H1 (cell line): ENCODE results near the gene S100A6. TPM values are rescaled to one million over a fixed set of nuclear protein-coding genes. Genes with fewer than 3 reads are reported as not detected.

Experiments used
- CTCF ChIA-PET: fragments of 300-600 bp; sonication (Branson Sonifier 250); formaldehyde crosslinking; loops from one replicate; lab custom pipeline; 2021; ENCODE audit not compliant: partially characterized antibody; lab: Charles Lee
- POLR2A ChIA-PET: fragments of 300-600 bp; sonication (Branson Sonifier 250); formaldehyde crosslinking; loops from one replicate; lab custom pipeline; 2021; ENCODE audit warnings: inconsistent platforms; ENCODE audit not compliant: partially characterized antibody; lab: Charles Lee
- DNase-seq, 2 experiments: peaks; one replicate each; pipeline versions ENCODE4 v3.0.0 to v3.0.0-alpha.2; 2010 to 2022; ENCODE audit warnings: low spot score in 2 of 2, low read depth in 1 of 2, mixed read lengths in 1 of 2
- FAIRE-seq: peaks from 2 replicates; lab custom pipeline; 2011; peaks lifted over from hg19 to GRCh38; lab: Jason Lieb, UNC
- H2AFZ ChIP-seq: 2 replicates; pipeline ENCODE4 v1.8.1; 2012; ENCODE audit warnings: low read length, inconsistent platforms
- H2AK5ac ChIP-seq: 2 replicates; pipeline ENCODE4 v1.6.1; 2013; ENCODE audit warnings: low read depth, low read length
- H2BK120ac ChIP-seq: replicated peaks from 2 replicates; pipeline ENCODE3; 2013; ENCODE audit warnings: low read depth, low read length, inconsistent platforms
- H2BK12ac ChIP-seq: 2 replicates; pipeline ENCODE4 v1.6.1; 2013; ENCODE audit warnings: low read depth, low read length
- H2BK15ac ChIP-seq: 2 replicates; pipeline ENCODE4 v1.6.1; 2013; ENCODE audit warnings: low read length
- H2BK20ac ChIP-seq: 2 replicates; pipeline ENCODE4 v1.6.1; 2013; ENCODE audit warnings: low read length
- H2BK5ac ChIP-seq: 2 replicates; pipeline ENCODE4 v1.6.1; 2013; ENCODE audit warnings: low read depth, low read length
- H3K14ac ChIP-seq: 2 replicates; pipeline ENCODE4 v1.6.1; 2013; ENCODE audit warnings: inconsistent platforms; ENCODE audit not compliant: insufficient read length
- H3K18ac ChIP-seq: 2 replicates; pipeline ENCODE4 v1.6.1; 2013; ENCODE audit warnings: low read length; ENCODE audit errors: extremely low read depth
- H3K23ac ChIP-seq: 2 replicates; pipeline ENCODE4 v1.6.1; 2013; ENCODE audit warnings: inconsistent platforms; ENCODE audit not compliant: insufficient read length
- H3K23me2 ChIP-seq: 2 replicates; pipeline ENCODE4 v1.6.1; 2013; ENCODE audit warnings: low read depth, low read length
- H3K27ac ChIP-seq: 2 replicates; pipeline ENCODE4 v1.6.1; 2011; ENCODE audit warnings: low read depth, low read length, inconsistent platforms
- H3K27me3 ChIP-seq, 4 experiments: replicated peaks in 1 of 4; 1 replicate in 1 of 4; 2 replicates in 3 of 4; pipeline versions ENCODE4 v1.6.1 to v1.8.1; 2011 to 2013; ENCODE audit warnings: low read length in 3 of 4, mild to moderate bottlenecking in 3 of 4, inconsistent platforms in 2 of 4, mixed read lengths in 2 of 4, moderate library complexity in 1 of 4; ENCODE audit not compliant: control insufficient read depth in 3 of 4, insufficient read depth in 3 of 4; ENCODE audit errors: extremely low read depth in 1 of 4
- H3K36me3 ChIP-seq, 4 experiments: 2 replicates each; pipeline versions ENCODE4 v1.6.1 to v1.8.1; 2011 to 2013; ENCODE audit warnings: mild to moderate bottlenecking in 4 of 4, low read length in 3 of 4, moderate library complexity in 2 of 4, control low read depth in 1 of 4, inconsistent platforms in 1 of 4; ENCODE audit not compliant: insufficient read depth in 4 of 4, control insufficient read depth in 2 of 4
- H3K4ac ChIP-seq: replicated peaks from 2 replicates; pipeline ENCODE3; 2013; ENCODE audit warnings: low read length, low read depth, mixed read lengths, inconsistent platforms; ENCODE audit not compliant: insufficient read length
- H3K4me1 ChIP-seq, 4 experiments: replicated peaks in 1 of 4; 1 replicate in 1 of 4; 2 replicates in 3 of 4; pipeline versions ENCODE4 v1.6.1 to v1.8.1; 2011 to 2013; ENCODE audit warnings: low read length in 3 of 4, inconsistent platforms in 2 of 4, mixed read lengths in 1 of 4; ENCODE audit not compliant: insufficient read depth in 4 of 4, control insufficient read depth in 3 of 4
- H3K4me2 ChIP-seq, 2 experiments: 2 replicates each; pipeline versions ENCODE4 v1.6.1 to v1.8.1; 2011 to 2013; ENCODE audit warnings: low read depth in 2 of 2, low read length in 2 of 2, control low read depth in 1 of 2, inconsistent platforms in 1 of 2, mild to moderate bottlenecking in 1 of 2; ENCODE audit not compliant: insufficient read depth in 1 of 2
- H3K4me3 ChIP-seq, 4 experiments: fragments of 200-600, 300-600 bp in 1 of 4; sonication (generic), shearing (Covaris generic), sonication (Bioruptor Twin) in 1 of 4; 2 replicates each; pipeline versions ENCODE4 v1.5.1 to v1.8.1; 2011 to 2016; ENCODE audit warnings: low read length in 4 of 4, low read depth in 3 of 4, control low read depth in 2 of 4, inconsistent platforms in 2 of 4, mild to moderate bottlenecking in 2 of 4, mixed read lengths in 1 of 4, moderate library complexity in 1 of 4; ENCODE audit not compliant: insufficient read depth in 2 of 4; ENCODE audit errors: extremely low read depth in 1 of 4
- H3K56ac ChIP-seq: replicated peaks from 2 replicates; pipeline ENCODE3; 2013; ENCODE audit warnings: low read depth, mild to moderate bottlenecking, mixed read lengths, low read length, inconsistent platforms; ENCODE audit not compliant: insufficient read length
- H3K79me1 ChIP-seq: 2 replicates; pipeline ENCODE4 v1.6.1; 2013; ENCODE audit warnings: low read depth, low read length, control low read depth
- H3K79me2 ChIP-seq, 2 experiments: 2 replicates each; pipeline versions ENCODE4 v1.6.1 to v1.8.1; 2012 to 2013; ENCODE audit warnings: low read length in 2 of 2, mild to moderate bottlenecking in 2 of 2, inconsistent platforms in 1 of 2; ENCODE audit not compliant: insufficient read depth in 2 of 2, control insufficient read depth in 1 of 2
- H3K9ac ChIP-seq, 4 experiments: replicated peaks in 1 of 4; 1 replicate in 1 of 4; 2 replicates in 3 of 4; pipeline versions ENCODE4 v1.6.1 to v1.8.1; 2011 to 2013; ENCODE audit warnings: low read depth in 3 of 4, low read length in 3 of 4, control low read depth in 2 of 4, mild to moderate bottlenecking in 2 of 4, moderate library complexity in 2 of 4, inconsistent platforms in 1 of 4; ENCODE audit errors: extremely low read depth in 1 of 4
- H3K9me3 ChIP-seq, 2 experiments: 2 replicates each; pipeline versions ENCODE4 v1.6.1 to v1.8.1; 2012 to 2013; ENCODE audit warnings: mild to moderate bottlenecking in 2 of 2, moderate library complexity in 2 of 2, control low read depth in 1 of 2, inconsistent platforms in 1 of 2, low read depth in 1 of 2, low read length in 1 of 2, mixed read lengths in 1 of 2; ENCODE audit not compliant: insufficient read depth in 2 of 2
- H4K20me1 ChIP-seq, 2 experiments: replicated peaks in 1 of 2; 2 replicates each; pipeline versions ENCODE3 to v1.8.1; 2011 to 2013; ENCODE audit warnings: inconsistent platforms in 2 of 2, low read length in 2 of 2, mild to moderate bottlenecking in 1 of 2; ENCODE audit not compliant: insufficient read depth in 2 of 2, control insufficient read depth in 1 of 2
- H4K5ac ChIP-seq: 2 replicates; pipeline ENCODE4 v1.6.1; 2013; ENCODE audit warnings: low read length, low read depth, mixed read lengths, inconsistent platforms; ENCODE audit not compliant: insufficient read length
- H4K8ac ChIP-seq: 2 replicates; pipeline ENCODE4 v1.8.0; 2013; ENCODE audit warnings: mild to moderate bottlenecking, moderate library complexity, low read length, inconsistent platforms; ENCODE audit not compliant: insufficient read depth; ENCODE audit errors: extremely low read depth
- H4K91ac ChIP-seq: replicated peaks from 2 replicates; pipeline ENCODE3; 2013; ENCODE audit warnings: low read length, mixed read lengths, inconsistent platforms; ENCODE audit not compliant: insufficient read length
- CHD2 ChIP-seq: IDR thresholded peaks from 2 replicates; pipeline ENCODE4 v1.6.1; 2012; ENCODE audit warnings: low read length, improper control_type of control experiment
- FOSL1 ChIP-seq: IDR thresholded peaks from 2 replicates; pipeline ENCODE4 v1.6.1; 2011; ENCODE audit warnings: mild to moderate bottlenecking, low read depth, low read length, moderate library complexity; ENCODE audit not compliant: insufficient read depth
- GABPA ChIP-seq: IDR thresholded peaks from 2 replicates; pipeline ENCODE4 v1.6.1; 2011; ENCODE audit warnings: mild to moderate bottlenecking, low read length, moderate library complexity, borderline replicate concordance; ENCODE audit not compliant: insufficient read depth
- KDM1A ChIP-seq: fragments of 200-600, 300-600 bp; sonication (generic); IDR thresholded peaks from 2 replicates; pipeline ENCODE4 v1.7.1; 2016; ENCODE audit warnings: mild to moderate bottlenecking, low read length, borderline replicate concordance
- KDM4A ChIP-seq: IDR thresholded peaks from one replicate; pipeline ENCODE4 v1.7.1; 2012; ENCODE audit warnings: low read depth, mild to moderate bottlenecking, moderate library complexity, low read length, inconsistent platforms; ENCODE audit not compliant: severe bottlenecking
- POLR2AphosphoS5 ChIP-seq: IDR thresholded peaks from 2 replicates; pipeline ENCODE4 v1.6.1; 2011; ENCODE audit warnings: low read depth, low read length
- SIN3A ChIP-seq, 2 experiments: IDR thresholded peaks in 1 of 2; conservative IDR thresholded peaks in 1 of 2; 2 replicates each; pipeline ENCODE4 v1.6.1; 2011 to 2012; ENCODE audit warnings: low read length in 2 of 2, improper control_type of control experiment in 1 of 2, low read depth in 1 of 2, mild to moderate bottlenecking in 1 of 2
- TCF12 ChIP-seq: IDR thresholded peaks from 2 replicates; pipeline ENCODE4 v1.6.1; 2011; ENCODE audit warnings: low read depth, mild to moderate bottlenecking, low read length
- WGBS, 2 experiments: shearing (Covaris generic) in 1 of 2; methylation state at CpG; one replicate each; pipeline versions ENCODE4 v1.1.6 to v1.1.7; 2013 to 2015; ENCODE audit warnings: low lambda C conversion rate in 2 of 2, mixed read lengths in 2 of 2, inconsistent platforms in 1 of 2, low coverage in 1 of 2, missing lambda C conversion rate in 1 of 2; ENCODE audit not compliant: insufficient replicate concordance in 2 of 2, insufficient coverage in 1 of 2, insufficient read length in 1 of 2; ENCODE audit errors: extremely low coverage in 1 of 2, missing lambda C conversion rate in 1 of 2; 5-methylcytosine and 5-hydroxymethylcytosine counted together
- polyA plus RNA-seq, 7 experiments: library from polyadenylated mRNA; depleted of rRNA in 3 of 7; stranded (reverse) in 5 of 7; unstranded in 2 of 7; fragments of >200 nt in 5 of 7; fragments of 200-250 nt in 2 of 7; gene quantifications; 1 replicate in 5 of 7; 2 replicates in 1 of 7; 4 replicates in 1 of 7; pipeline versions ENCODE4 v1.2.1 to v1.2.3, GENCODE V29; 2011 to 2013; ENCODE audit warnings: missing spikeins in 2 of 7, mixed read lengths in 2 of 7
- total RNA-seq: library from RNA; stranded (reverse); fragmentation: NEBNext Ultra II Directional; extraction: Animal tissue kit (Norgen Biotek cat#: 25700); gene quantifications from 2 replicates; pipeline ENCODE4 v1.2.1, GENCODE V29; 2021
- TF ChIP-seq, protein P1 (sequence below): IDR thresholded peaks from 2 replicates; pipeline ENCODE4 v1.6.1; 2012; ENCODE audit warnings: inconsistent platforms

The S100A6 gene
- total and polyA plus RNA-seq, 2 of the 8 experiments (the other 6 are each of a cell fraction or from before 2014, with no cell fraction given) = 11.1 to 63.0 TPM

DNA sequence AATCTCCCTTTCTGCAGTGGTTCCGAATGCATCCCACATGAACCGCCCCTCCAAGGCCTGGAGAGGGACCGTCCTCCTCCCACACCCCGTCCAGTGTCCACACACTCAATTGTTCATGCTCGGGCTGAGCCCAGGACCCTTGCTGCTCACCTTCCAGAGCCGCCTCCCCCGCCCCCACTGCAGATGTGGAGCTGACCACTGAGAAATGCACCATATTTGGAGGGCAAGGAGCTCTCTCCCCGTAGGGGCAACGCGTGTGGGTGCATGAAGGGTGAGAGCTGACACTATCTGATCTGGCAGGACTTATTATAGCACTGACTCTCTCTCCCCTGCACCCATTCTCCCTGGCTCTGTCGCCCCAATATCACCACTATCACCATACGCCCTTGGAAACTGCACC, 17.3 kb upstream of the S100A6 start:
- H3K36me3 ChIP-seq = no peaks in the 10 kb centered on the region
- TF ChIP-seq GABPA = no peak
- no peak for TF ChIP-seq CHD2
- no peak for TF ChIP-seq POLR2AphosphoS5
- no peak for TF ChIP-seq KDM1A
- no peak for TF ChIP-seq KDM4A
- TF ChIP-seq FOSL1 = no peak
- TF ChIP-seq, protein P1, sequence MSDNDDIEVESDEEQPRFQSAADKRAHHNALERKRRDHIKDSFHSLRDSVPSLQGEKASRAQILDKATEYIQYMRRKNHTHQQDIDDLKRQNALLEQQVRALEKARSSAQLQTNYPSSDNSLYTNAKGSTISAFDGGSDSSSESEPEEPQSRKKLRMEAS = no peak
- TF ChIP-seq TCF12 = no peak
- no peak for TF ChIP-seq SIN3A (conservative IDR thresholded peaks at IDR 0.05 in 1 of 2, IDR thresholded peaks at IDR 0.05 in 1 of 2; ENCODE audit: low read depth in 1 of 2, low read length in 2 of 2)
- no peaks in the 10 kb centered on the region for H4K20me1 ChIP-seq
- H3K79me2 ChIP-seq = no peaks in the 10 kb centered on the region
- CTCF ChIA-PET = interaction anchor here (0.9 to 12.9 kb wide), 12 partner anchors 9 to 534 kb away, joined by 3 to 165 read pairs (median 10); partner anchors contain the start of genes S100A1, S100A13, S100A2 and S100A5
- DNase-seq = no peak
- POLR2A ChIA-PET = interaction anchor here (1.0 to 2.5 kb wide), 5 partner anchors 9 to 109 kb away, joined by 3 to 6 read pairs (median 6); partner anchors contain the start of gene S100A13
- H2BK20ac ChIP-seq = no peak overlapping the region
- no peak overlapping the region for H2BK5ac ChIP-seq
- H3K4me1 ChIP-seq = peaks cover 0 to 10% (median 2%) of the 10 kb centered on the region in 4 experiments; a peak in 2 of 7 replicates
- no peaks in the 10 kb centered on the region; a peak in 2 of 7 replicates for H3K27me3 ChIP-seq
- H4K8ac ChIP-seq = no peak overlapping the region
- no peak overlapping the region for H3K18ac ChIP-seq
- no peaks in the 10 kb centered on the region for H3K23me2 ChIP-seq
- no peak overlapping the region for H3K4me3 ChIP-seq
- FAIRE-seq = no peak
- no peak overlapping the region for H3K27ac ChIP-seq
- no peak overlapping the region for H2AK5ac ChIP-seq
- H4K5ac ChIP-seq = no peak overlapping the region
- whole genome bisulfite sequencing, 2 experiments = 87% methylated on average over 10 of the region's 12 CpGs; no CpG with 5 or more reads in 1 of the 2 experiments
- no peak overlapping the region for H3K14ac ChIP-seq
- no peak overlapping the region for H2AFZ ChIP-seq
- H3K23ac ChIP-seq = no peak overlapping the region
- no peak overlapping the region for H3K4me2 ChIP-seq
- no peak overlapping the region for H2BK120ac ChIP-seq
- H2BK12ac ChIP-seq = no peak overlapping the region; the same call in 1 of the 2 replicates
- no peak overlapping the region for H4K91ac ChIP-seq
- H2BK15ac ChIP-seq = no peak overlapping the region
- no peaks in the 10 kb centered on the region for H3K9me3 ChIP-seq
- no peak overlapping the region for H3K9ac ChIP-seq
- H3K79me1 ChIP-seq = no peaks in the 10 kb centered on the region
- H3K4ac ChIP-seq = no peak overlapping the region
- H3K56ac ChIP-seq = no peak overlapping the region
